ENCODE results near the gene PTPRB. TPM values are rescaled to one million over a fixed set of nuclear protein-coding genes. Genes with fewer than 3 reads are reported as not detected.

Gene PTPRB
- total and polyA plus RNA-seq, 2 of the 8 experiments (the other 6 are each of a cell fraction or from before 2014, with no cell fraction given), result 0.36 to 0.58 TPM

DNA sequence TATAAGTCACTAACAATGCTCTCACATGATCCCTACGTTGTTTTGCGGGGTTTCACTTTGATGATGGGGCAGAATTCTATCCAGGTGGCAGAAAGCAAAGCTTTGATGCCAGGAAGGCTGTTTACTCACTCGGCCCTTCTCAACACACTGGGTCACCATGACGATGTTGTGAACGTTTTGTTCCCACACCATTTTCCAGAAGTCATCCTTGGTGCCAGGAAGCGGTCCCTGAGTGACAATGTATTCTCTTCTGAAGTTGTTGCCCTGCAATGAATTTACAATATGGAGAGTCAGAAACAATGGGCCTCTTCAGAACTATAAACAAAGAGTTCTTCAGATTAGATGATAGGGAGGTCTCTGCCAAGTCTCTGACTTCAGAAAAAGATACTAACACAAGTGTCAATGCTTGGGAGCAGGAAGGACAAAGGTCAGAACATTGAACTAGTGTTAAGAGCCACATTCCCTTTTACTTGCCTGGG is 101.3 kb downstream of the PTPRB start (continued):
- no peak for TF ChIP-seq CHD1 (IDR thresholded peaks at IDR 0.05; ENCODE audit: low read depth, low read length)
- TF ChIP-seq EGR1 (IDR thresholded peaks at IDR 0.05; ENCODE audit: borderline replicate concordance, low read depth, low read length), result no peak

Data from H1 (cell line).